SK-N-SH (cell line): ENCODE data around the gene DEFB124. TPM values are rescaled to one million over a fixed set of nuclear protein-coding genes. Genes with fewer than 3 reads are reported as not detected.

Source experiments
- CTCF ChIA-PET: fragments of 300-600, 350-600 bp; formaldehyde crosslinking; extraction: SDS; loops from one replicate; lab custom pipeline; 2021; lab: Yijun Ruan, JAX
- POLR2A ChIA-PET: fragments of 350-600 bp; sonication (Branson Sonifier 250); formaldehyde crosslinking; extraction: SDS; loops from one replicate; lab custom pipeline; 2020; ENCODE audit warnings: antibody characterized with exemption, inconsistent platforms; lab: Yijun Ruan, JAX
- DNase-seq: peaks from one replicate; pipeline ENCODE4 v3.0.0; 2012
- H2AFZ ChIP-seq: fragments of 200-600 bp; sonication (generic); 2 replicates; pipeline ENCODE4 v1.8.1; 2016; ENCODE audit warnings: antibody characterized with exemption, mild to moderate bottlenecking, low read depth
- H3F3A ChIP-seq: fragments of 200-600 bp; sonication (generic); replicated peaks from 2 replicates; pipeline ENCODE3; 2016; ENCODE audit warnings: antibody characterized with exemption, mild to moderate bottlenecking; ENCODE audit not compliant: insufficient read depth
- H3K27ac ChIP-seq, 2 experiments: fragments of 200-500 bp in 1 of 2; fragments of 200-600 bp in 1 of 2; sonication (Bioruptor generic) in 1 of 2; sonication (generic), shearing (Covaris generic) in 1 of 2; 2 replicates each; pipeline versions ENCODE4 v1.5.1 to v1.6.1; 2014 to 2016; ENCODE audit warnings: low read depth in 2 of 2, inconsistent platforms in 1 of 2, low read length in 1 of 2, mild to moderate bottlenecking in 1 of 2, mixed read lengths in 1 of 2
- H3K27me3 ChIP-seq: fragments of 200-600 bp; sonication (generic), shearing (Covaris generic); 2 replicates; pipeline ENCODE4 v1.6.1; 2016; ENCODE audit warnings: mixed run types; ENCODE audit not compliant: insufficient read depth
- H3K36me3 ChIP-seq, 2 experiments: fragments of 200-500 bp in 1 of 2; fragments of 200-600 bp in 1 of 2; sonication (Bioruptor generic) in 1 of 2; sonication (generic) in 1 of 2; replicated peaks in 1 of 2; 2 replicates each; pipeline versions ENCODE3 to v1.5.1; 2014 to 2016; ENCODE audit warnings: low read length in 1 of 2, mild to moderate bottlenecking in 1 of 2; ENCODE audit not compliant: insufficient read depth in 2 of 2, control insufficient read depth in 1 of 2
- H3K4me1 ChIP-seq, 2 experiments: fragments of 200-500 bp in 1 of 2; fragments of 200-600 bp in 1 of 2; sonication (Bioruptor generic) in 1 of 2; sonication (generic), shearing (Covaris generic) in 1 of 2; 2 replicates each; pipeline versions ENCODE4 v1.5.1 to v1.6.1; 2014 to 2016; ENCODE audit warnings: low read depth in 1 of 2, low read length in 1 of 2, mixed run types in 1 of 2; ENCODE audit not compliant: insufficient read depth in 2 of 2, control insufficient read depth in 1 of 2
- H3K4me2 ChIP-seq: fragments of 200-600 bp; sonication (generic), shearing (Covaris generic); 2 replicates; pipeline ENCODE4 v1.6.1; 2017; ENCODE audit warnings: mixed run types
- H3K4me3 ChIP-seq, 2 experiments: fragments of 200-500 bp in 1 of 2; fragments of 200-600 bp in 1 of 2; sonication (Bioruptor generic) in 1 of 2; sonication (generic), shearing (Covaris generic) in 1 of 2; 2 replicates each; pipeline versions ENCODE4 v1.5.1 to v1.8.1; 2014 to 2016; ENCODE audit warnings: low read depth in 2 of 2, inconsistent platforms in 1 of 2, low read length in 1 of 2, mild to moderate bottlenecking in 1 of 2, mixed read lengths in 1 of 2, moderate library complexity in 1 of 2
- H3K79me2 ChIP-seq: fragments of 200-600 bp; sonication (generic); 2 replicates; pipeline ENCODE4 v1.8.1; 2017; ENCODE audit warnings: mild to moderate bottlenecking; ENCODE audit not compliant: insufficient read depth
- H3K9ac ChIP-seq: fragments of 200-600 bp; sonication (generic); 2 replicates; pipeline ENCODE4 v1.6.1; 2017; ENCODE audit warnings: mixed run types
- H3K9me2 ChIP-seq: fragments of 200-600 bp; sonication (generic); 2 replicates; pipeline ENCODE4 v1.6.1; 2017; ENCODE audit warnings: mixed run types
- H3K9me3 ChIP-seq: fragments of 200-600 bp; sonication (generic); 2 replicates; pipeline ENCODE4 v1.6.1; 2017; ENCODE audit warnings: mixed run types, mild to moderate bottlenecking, moderate library complexity
- H4K20me1 ChIP-seq: fragments of 200-600 bp; sonication (generic); 2 replicates; pipeline ENCODE4 v1.6.1; 2017; ENCODE audit warnings: mild to moderate bottlenecking, mixed run types; ENCODE audit not compliant: insufficient read depth
- CHD2 ChIP-seq: fragments of 150-350 bp; IDR thresholded peaks from 2 replicates; pipeline ENCODE4 v1.6.1; 2018; ENCODE audit warnings: low read length; ENCODE audit not compliant: partially characterized antibody
- EP300 ChIP-seq, 2 experiments: IDR thresholded peaks; 2 replicates each; pipeline versions ENCODE4 v1.4.0 to v1.6.1; 2012; ENCODE audit warnings: borderline replicate concordance in 1 of 2, low read depth in 1 of 2, low read length in 1 of 2
- EZH2phosphoT487 ChIP-seq: fragments of 200-600 bp; sonication (generic); IDR thresholded peaks from 2 replicates; pipeline ENCODE4 v1.6.1; 2017; ENCODE audit warnings: low read depth, mixed run types, mild to moderate bottlenecking, antibody characterized with exemption, moderate library complexity, borderline replicate concordance
- FOSL2 ChIP-seq: IDR thresholded peaks from 2 replicates; pipeline ENCODE4 v1.4.0; 2012; ENCODE audit warnings: low read depth, mild to moderate bottlenecking, moderate library complexity, borderline replicate concordance
- FOXM1 ChIP-seq: IDR thresholded peaks from 2 replicates; pipeline ENCODE4 v1.4.0; 2012; ENCODE audit warnings: low read depth, mild to moderate bottlenecking
- JUND ChIP-seq: IDR thresholded peaks from 2 replicates; pipeline ENCODE4 v1.4.0; 2012
- MEF2A ChIP-seq: IDR thresholded peaks from 2 replicates; pipeline ENCODE4 v1.4.0; 2012; ENCODE audit warnings: low read depth, borderline replicate concordance
- MXI1 ChIP-seq: IDR thresholded peaks from 2 replicates; pipeline ENCODE4 v1.6.1; 2012; ENCODE audit warnings: mild to moderate bottlenecking, low read depth, low read length, improper control_type of control experiment
- RAD21 ChIP-seq: IDR thresholded peaks from 2 replicates; pipeline ENCODE4 v1.6.1; 2012; ENCODE audit warnings: mild to moderate bottlenecking, low read length
- RFX5 ChIP-seq: IDR thresholded peaks from 2 replicates; pipeline ENCODE4 v1.6.1; 2012; ENCODE audit warnings: mild to moderate bottlenecking, improper control_type of control experiment, low read length
- SMC3 ChIP-seq: IDR thresholded peaks from 2 replicates; pipeline ENCODE4 v1.6.1; 2012; ENCODE audit warnings: low read depth, low read length, improper control_type of control experiment
- TCF12 ChIP-seq: IDR thresholded peaks from 2 replicates; pipeline ENCODE4 v1.4.0; 2012
- YY1 ChIP-seq: IDR thresholded peaks from 2 replicates; pipeline ENCODE4 v1.4.0; 2012; ENCODE audit warnings: low read depth, mild to moderate bottlenecking
- WGBS: methylation state at CpG from one replicate; pipeline ENCODE4 v1.1.6; 2017; ENCODE audit warnings: low lambda C conversion rate; 5-methylcytosine and 5-hydroxymethylcytosine counted together
- polyA plus RNA-seq, 3 experiments: library from polyadenylated mRNA; depleted of rRNA; stranded (reverse); fragments of >200 nt; gene quantifications; 2 replicates each; pipeline ENCODE4 v1.2.3, GENCODE V29; 2012
- TF ChIP-seq, protein P1 (sequence below): IDR thresholded peaks from 2 replicates; pipeline ENCODE4 v1.4.0; 2012; ENCODE audit warnings: low read depth, borderline replicate concordance
- TF ChIP-seq, protein P2 (sequence below): fragments of 150-350 bp; IDR thresholded peaks from 2 replicates; pipeline ENCODE4 v1.6.1; 2016; ENCODE audit warnings: mild to moderate bottlenecking, low read depth, low read length
- TF ChIP-seq, protein P3 (sequence below): IDR thresholded peaks from 2 replicates; pipeline ENCODE4 v1.4.0; 2012; ENCODE audit warnings: low read depth, borderline replicate concordance
- TF ChIP-seq, protein P4 (sequence below): fragments of 150-350 bp; IDR thresholded peaks from 2 replicates; pipeline ENCODE4 v1.6.1; 2017; ENCODE audit warnings: antibody characterized with exemption, low read length, low read depth, borderline replicate concordance

Gene DEFB124
- polyA plus RNA-seq, 1 of the 3 experiments (the other 2 are of a cell fraction) = 0.26 TPM

DNA sequence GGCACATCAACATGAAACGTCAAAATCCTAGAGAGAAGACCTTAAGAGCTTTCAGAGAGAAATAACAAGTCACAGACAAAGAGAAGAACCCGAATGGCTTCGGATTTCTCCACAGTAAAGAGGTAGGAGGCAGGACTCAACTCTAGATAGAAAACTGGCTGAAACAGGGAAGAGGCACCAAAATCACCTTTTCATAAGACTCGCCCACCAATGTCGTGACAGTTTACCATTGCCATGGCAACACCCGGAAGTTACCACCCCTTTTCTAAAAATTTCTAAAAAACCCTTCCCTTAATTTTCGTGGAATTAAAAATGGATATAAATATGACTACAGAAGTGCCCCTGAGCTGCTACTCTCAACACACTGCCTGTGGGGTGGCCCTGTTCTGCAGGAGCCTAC is 56.6 kb downstream of the DEFB124 start (continued):
- TF ChIP-seq, protein P1, sequence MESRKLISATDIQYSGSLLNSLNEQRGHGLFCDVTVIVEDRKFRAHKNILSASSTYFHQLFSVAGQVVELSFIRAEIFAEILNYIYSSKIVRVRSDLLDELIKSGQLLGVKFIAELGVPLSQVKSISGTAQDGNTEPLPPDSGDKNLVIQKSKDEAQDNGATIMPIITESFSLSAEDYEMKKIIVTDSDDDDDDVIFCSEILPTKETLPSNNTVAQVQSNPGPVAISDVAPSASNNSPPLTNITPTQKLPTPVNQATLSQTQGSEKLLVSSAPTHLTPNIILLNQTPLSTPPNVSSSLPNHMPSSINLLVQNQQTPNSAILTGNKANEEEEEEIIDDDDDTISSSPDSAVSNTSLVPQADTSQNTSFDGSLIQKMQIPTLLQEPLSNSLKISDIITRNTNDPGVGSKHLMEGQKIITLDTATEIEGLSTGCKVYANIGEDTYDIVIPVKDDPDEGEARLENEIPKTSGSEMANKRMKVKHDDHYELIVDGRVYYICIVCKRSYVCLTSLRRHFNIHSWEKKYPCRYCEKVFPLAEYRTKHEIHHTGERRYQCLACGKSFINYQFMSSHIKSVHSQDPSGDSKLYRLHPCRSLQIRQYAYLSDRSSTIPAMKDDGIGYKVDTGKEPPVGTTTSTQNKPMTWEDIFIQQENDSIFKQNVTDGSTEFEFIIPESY = no peak
- TF ChIP-seq TCF12 (no peak), EP300 (IDR thresholded peaks at IDR 0.05; ENCODE audit: borderline replicate concordance in 1 of 2, low read depth in 1 of 2, low read length in 1 of 2) (no peak), MEF2A (no peak), FOSL2 (no peak), EZH2phosphoT487 (no peak)
- TF ChIP-seq, protein P2, sequence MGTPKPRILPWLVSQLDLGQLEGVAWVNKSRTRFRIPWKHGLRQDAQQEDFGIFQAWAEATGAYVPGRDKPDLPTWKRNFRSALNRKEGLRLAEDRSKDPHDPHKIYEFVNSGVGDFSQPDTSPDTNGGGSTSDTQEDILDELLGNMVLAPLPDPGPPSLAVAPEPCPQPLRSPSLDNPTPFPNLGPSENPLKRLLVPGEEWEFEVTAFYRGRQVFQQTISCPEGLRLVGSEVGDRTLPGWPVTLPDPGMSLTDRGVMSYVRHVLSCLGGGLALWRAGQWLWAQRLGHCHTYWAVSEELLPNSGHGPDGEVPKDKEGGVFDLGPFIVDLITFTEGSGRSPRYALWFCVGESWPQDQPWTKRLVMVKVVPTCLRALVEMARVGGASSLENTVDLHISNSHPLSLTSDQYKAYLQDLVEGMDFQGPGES = no peak

DNA sequence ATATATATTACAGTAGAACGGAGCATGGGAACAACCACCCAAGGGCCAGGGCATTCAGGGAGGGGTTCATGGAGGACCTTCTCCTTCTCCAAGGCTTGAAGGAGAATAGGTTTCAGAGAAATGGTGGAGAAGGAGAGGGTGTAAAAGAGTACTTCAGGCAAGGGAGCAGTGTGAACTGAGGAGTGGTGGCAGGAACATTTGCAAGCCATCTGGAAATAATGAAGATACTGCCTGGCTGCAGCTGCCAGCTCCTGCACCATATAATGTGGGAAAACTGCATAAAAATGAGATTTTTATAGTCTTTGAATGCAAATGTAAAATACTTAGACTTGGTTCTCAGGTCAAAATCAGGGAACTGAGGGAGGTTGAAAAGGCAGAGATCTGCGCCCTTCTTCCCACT is 59.3 kb downstream of the DEFB124 start:
- Histone ChIP-seq H3K4me1 (no peaks in the 10 kb centered on the region), H3F3A (no peaks in the 10 kb centered on the region), H2AFZ (no peak overlapping the region), H3K4me2 (no peak overlapping the region), H3K36me3 (no peaks in the 10 kb centered on the region), H3K9ac (no peak overlapping the region), H4K20me1 (no peaks in the 10 kb centered on the region), H3K79me2 (no peaks in the 10 kb centered on the region), H3K27me3 (peaks cover 28% of the 10 kb centered on the region; the same call in 1 of the 2 replicates), H3K9me2 (no peaks in the 10 kb centered on the region), H3K4me3 (no peak overlapping the region), H3K9me3 (no peaks in the 10 kb centered on the region), H3K27ac (no peak overlapping the region)
- ChIA-PET POLR2A (no interaction called here), CTCF (no interaction called here)
- no peak for TF ChIP-seq RFX5
- no peak for TF ChIP-seq YY1
- no peak for TF ChIP-seq EP300 (IDR thresholded peaks at IDR 0.05; ENCODE audit: borderline replicate concordance in 1 of 2, low read depth in 1 of 2, low read length in 1 of 2)
- TF ChIP-seq JUND = no peak
- TF ChIP-seq CHD2 = no peak
- TF ChIP-seq SMC3 = no peak
- TF ChIP-seq, protein P3, sequence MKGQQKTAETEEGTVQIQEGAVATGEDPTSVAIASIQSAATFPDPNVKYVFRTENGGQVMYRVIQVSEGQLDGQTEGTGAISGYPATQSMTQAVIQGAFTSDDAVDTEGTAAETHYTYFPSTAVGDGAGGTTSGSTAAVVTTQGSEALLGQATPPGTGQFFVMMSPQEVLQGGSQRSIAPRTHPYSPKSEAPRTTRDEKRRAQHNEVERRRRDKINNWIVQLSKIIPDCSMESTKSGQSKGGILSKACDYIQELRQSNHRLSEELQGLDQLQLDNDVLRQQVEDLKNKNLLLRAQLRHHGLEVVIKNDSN = no peak
- no peak for TF ChIP-seq RAD21
- TF ChIP-seq MXI1 = no peak
- TF ChIP-seq, protein P4, sequence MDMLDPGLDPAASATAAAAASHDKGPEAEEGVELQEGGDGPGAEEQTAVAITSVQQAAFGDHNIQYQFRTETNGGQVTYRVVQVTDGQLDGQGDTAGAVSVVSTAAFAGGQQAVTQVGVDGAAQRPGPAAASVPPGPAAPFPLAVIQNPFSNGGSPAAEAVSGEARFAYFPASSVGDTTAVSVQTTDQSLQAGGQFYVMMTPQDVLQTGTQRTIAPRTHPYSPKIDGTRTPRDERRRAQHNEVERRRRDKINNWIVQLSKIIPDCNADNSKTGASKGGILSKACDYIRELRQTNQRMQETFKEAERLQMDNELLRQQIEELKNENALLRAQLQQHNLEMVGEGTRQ = no peak
- no peak for TF ChIP-seq FOXM1
- WGBS = 17% methylated on average over 2 of the region's 2 CpGs
- DNase-seq = no peak

Other genes with a start within 250 kb of the DEFB124 start
- gene DEFB115, start 217.5 kb downstream of the DEFB124 start, polyA plus RNA-seq (2012; rRNA removed) = not detected in 2 replicates
- not detected in 2 replicates for gene DEFB116, start 166.5 kb downstream of the DEFB124 start, polyA plus RNA-seq (2012; rRNA removed)
- not detected in 2 replicates for gene DEFB118, start 106.5 kb downstream of the DEFB124 start, polyA plus RNA-seq (2012; rRNA removed)
- gene DEFB119, start 84.5 kb downstream of the DEFB124 start, polyA plus RNA-seq (2012; rRNA removed) = not detected in 2 replicates
- gene DEFB121, start 68.9 kb downstream of the DEFB124 start, polyA plus RNA-seq (2012; rRNA removed) = not detected in 2 replicates
- gene DEFB123, start 34.5 kb downstream of the DEFB124 start, polyA plus RNA-seq (2012; rRNA removed) = not detected in 2 replicates
- gene REM1, start 161 bp upstream of the DEFB124 start, polyA plus RNA-seq (2012; rRNA removed) = 6.1 and 7.1 TPM in 2 replicates
- 160 and 176 TPM in 2 replicates for gene HM13, start 39.3 kb upstream of the DEFB124 start, polyA plus RNA-seq (2012; rRNA removed)
- 324 and 493 TPM in 2 replicates for gene ID1, start 130.2 kb upstream of the DEFB124 start, polyA plus RNA-seq (2012; rRNA removed)
- 0.21 TPM in 1 of 2 replicates, not detected in the other for gene COX4I2, start 162.8 kb upstream of the DEFB124 start, polyA plus RNA-seq (2012; rRNA removed)
- 99.9 and 103 TPM in 2 replicates for gene BCL2L1, start 247.7 kb upstream of the DEFB124 start, polyA plus RNA-seq (2012; rRNA removed)